Astrocyte (in vitro differentiated cells and primary cell): ENCODE data around the gene ACAA2. TPM values are rescaled to one million over a fixed set of nuclear protein-coding genes. Genes with fewer than 3 reads are reported as not detected.

Experiments
- DNase-seq: peaks from one replicate; pipeline ENCODE4 v3.0.0-alpha.2; 2010; ENCODE audit warnings: low read depth
- FAIRE-seq: peaks from 2 replicates; lab custom pipeline; 2011; peaks lifted over from hg19 to GRCh38; lab: Jason Lieb, UNC
- H2AFZ ChIP-seq: 2 replicates; pipeline ENCODE4 v1.6.0; 2012; ENCODE audit warnings: low read depth, low read length, inconsistent platforms
- H3K27ac ChIP-seq: 2 replicates; pipeline ENCODE4 v1.5.1; 2011; ENCODE audit warnings: low read depth, low read length, inconsistent platforms
- H3K27me3 ChIP-seq: 2 replicates; pipeline ENCODE4 v1.6.0; 2011; ENCODE audit warnings: low read length, inconsistent platforms; ENCODE audit not compliant: insufficient read depth
- H3K36me3 ChIP-seq: 2 replicates; pipeline ENCODE4 v1.5.1; 2011; ENCODE audit warnings: low read length, inconsistent platforms; ENCODE audit not compliant: insufficient read depth
- H3K4me1 ChIP-seq: 2 replicates; pipeline ENCODE4 v1.5.1; 2011; ENCODE audit warnings: low read length, inconsistent platforms; ENCODE audit not compliant: insufficient read depth
- H3K4me2 ChIP-seq: 2 replicates; pipeline ENCODE4 v1.6.0; 2012; ENCODE audit warnings: low read length, inconsistent platforms
- H3K4me3 ChIP-seq: 2 replicates; pipeline ENCODE4 v1.5.1; 2011; ENCODE audit warnings: low read depth, mild to moderate bottlenecking, low read length, inconsistent platforms; ENCODE audit not compliant: insufficient read depth
- H3K79me2 ChIP-seq: 2 replicates; pipeline ENCODE4 v1.6.0; 2012; ENCODE audit warnings: mild to moderate bottlenecking, low read length, inconsistent platforms; ENCODE audit not compliant: insufficient read depth
- H3K9ac ChIP-seq: 2 replicates; pipeline ENCODE4 v1.6.0; 2012; ENCODE audit warnings: mild to moderate bottlenecking, low read length, inconsistent platforms
- H3K9me3 ChIP-seq: 2 replicates; pipeline ENCODE4 v1.5.1; 2012; ENCODE audit warnings: low read depth, mild to moderate bottlenecking, low read length, inconsistent platforms; ENCODE audit not compliant: insufficient read depth
- H4K20me1 ChIP-seq: 2 replicates; pipeline ENCODE4 v1.6.0; 2012; ENCODE audit warnings: low read length, inconsistent platforms; ENCODE audit not compliant: insufficient read depth
- H3K27ac Mint-ChIP-seq: one replicate; pipeline ENCODE4 v1.8.0; 2021; ENCODE audit warnings: mild to moderate bottlenecking, mixed read lengths; ENCODE audit not compliant: unreplicated experiment
- H3K27me3 Mint-ChIP-seq: one replicate; pipeline ENCODE4 v1.8.0; 2021; ENCODE audit warnings: low read depth, mixed read lengths; ENCODE audit not compliant: unreplicated experiment
- H3K36me3 Mint-ChIP-seq: one replicate; pipeline ENCODE4 v1.8.0; 2021; ENCODE audit warnings: low read depth, mixed read lengths; ENCODE audit not compliant: unreplicated experiment
- H3K4me1 Mint-ChIP-seq: one replicate; pipeline ENCODE4 v1.8.0; 2021; ENCODE audit warnings: low read depth, mixed read lengths; ENCODE audit not compliant: unreplicated experiment
- H3K4me3 Mint-ChIP-seq: one replicate; pipeline ENCODE4 v1.8.0; 2021; ENCODE audit warnings: mild to moderate bottlenecking, moderate library complexity, mixed read lengths; ENCODE audit not compliant: unreplicated experiment
- H3K9me3 Mint-ChIP-seq: one replicate; pipeline ENCODE4 v1.8.0; 2021; ENCODE audit warnings: mild to moderate bottlenecking, mixed read lengths; ENCODE audit not compliant: unreplicated experiment
- CTCF ChIP-seq: IDR thresholded peaks from 2 replicates; pipeline ENCODE4 v1.5.1; 2011; ENCODE audit warnings: low read depth, mild to moderate bottlenecking, inconsistent platforms, low read length, moderate library complexity; ENCODE audit not compliant: insufficient read depth
- EZH2 ChIP-seq: IDR thresholded peaks from 2 replicates; pipeline ENCODE4 v1.6.1; 2012; ENCODE audit warnings: mild to moderate bottlenecking, low read length, inconsistent platforms; ENCODE audit not compliant: insufficient read depth
- total RNA-seq: library from RNA; stranded (reverse); gene quantifications from 2 replicates; pipeline ENCODE4 v1.2.1, GENCODE V29; 2021

ACAA2 gene
- total RNA-seq, 1 donor from 2014 or later, result 66.4 TPM

GRCh38 chr18:49753643-49754042, 59.7 kb downstream of the ACAA2 start:
- Histone ChIP-seq H3K4me1 (no peaks in the 10 kb centered on the region), H3K9ac (no peak overlapping the region), H2AFZ (no peak overlapping the region), H3K4me3 (no peak overlapping the region), H3K36me3 (no peaks in the 10 kb centered on the region), H3K4me2 (no peak overlapping the region), H3K27ac (no peak overlapping the region), H3K27me3 (peaks cover 11% of the 10 kb centered on the region), H3K79me2 (no peaks in the 10 kb centered on the region), H4K20me1 (no peaks in the 10 kb centered on the region), H3K9me3 (no peaks in the 10 kb centered on the region)
- peaks cover 4% of the 10 kb centered on the region for H3K36me3 Mint-ChIP-seq
- H3K27me3 Mint-ChIP-seq, result peaks cover 38% of the 10 kb centered on the region
- no peaks in the 10 kb centered on the region for H3K4me1 Mint-ChIP-seq
- DNase-seq (no peak), FAIRE-seq (no peak)
- H3K27ac Mint-ChIP-seq, result no peak overlapping the region
- H3K9me3 Mint-ChIP-seq, result no peaks in the 10 kb centered on the region
- no peak for TF ChIP-seq CTCF
- TF ChIP-seq EZH2, result no peak
- H3K4me3 Mint-ChIP-seq, result no peak overlapping the region

- Histone ChIP-seq H4K20me1 (no peaks in the 10 kb centered on the region), H3K27ac (no peak overlapping the region), H3K36me3 (no peaks in the 10 kb centered on the region), H3K9me3 (no peaks in the 10 kb centered on the region), H3K79me2 (no peaks in the 10 kb centered on the region), H3K27me3 (peaks cover 11% of the 10 kb centered on the region), H3K9ac (no peak overlapping the region), H2AFZ (no peak overlapping the region), H3K4me3 (no peak overlapping the region), H3K4me2 (no peak overlapping the region), H3K4me1 (no peaks in the 10 kb centered on the region)
- Mint-ChIP-seq H3K9me3 (no peaks in the 10 kb centered on the region), H3K27ac (no peak overlapping the region), H3K27me3 (peaks cover 33% of the 10 kb centered on the region), H3K36me3 (peaks cover 2% of the 10 kb centered on the region), H3K4me1 (peaks cover 6% of the 10 kb centered on the region), H3K4me3 (no peak overlapping the region)
- TF ChIP-seq EZH2, result no peak
- TF ChIP-seq CTCF, result no peak
- FAIRE-seq (no peak), DNase-seq (no peak)
Measured at GRCh38 chr18:49752095-49752457, 61.3 kb downstream of the ACAA2 start.

- no peaks in the 10 kb centered on the region for H4K20me1 ChIP-seq
- H3K79me2 ChIP-seq, result no peaks in the 10 kb centered on the region
- Mint-ChIP-seq H3K36me3 (peaks cover 2% of the 10 kb centered on the region), H3K27me3 (peaks cover 35% of the 10 kb centered on the region), H3K4me1 (peaks cover 6% of the 10 kb centered on the region), H3K27ac (no peak overlapping the region), H3K4me3 (no peak overlapping the region), H3K9me3 (no peaks in the 10 kb centered on the region)
- no peak for DNase-seq
- no peak for FAIRE-seq
- no peak overlapping the region for H2AFZ ChIP-seq
- H3K27ac ChIP-seq, result no peak overlapping the region
- H3K9ac ChIP-seq, result no peak overlapping the region
- TF ChIP-seq CTCF (no peak), EZH2 (no peak)
- H3K27me3 ChIP-seq, result peaks cover 11% of the 10 kb centered on the region
- H3K36me3 ChIP-seq, result no peaks in the 10 kb centered on the region
- H3K4me1 ChIP-seq, result no peaks in the 10 kb centered on the region
- no peaks in the 10 kb centered on the region for H3K9me3 ChIP-seq
- H3K4me3 ChIP-seq, result no peak overlapping the region
- no peak overlapping the region for H3K4me2 ChIP-seq
Measured at GRCh38 chr18:49751427-49752094, 61.8 kb downstream of the ACAA2 start.
